ENCODE results near the gene LSM2.

LSM2 gene

DNA sequence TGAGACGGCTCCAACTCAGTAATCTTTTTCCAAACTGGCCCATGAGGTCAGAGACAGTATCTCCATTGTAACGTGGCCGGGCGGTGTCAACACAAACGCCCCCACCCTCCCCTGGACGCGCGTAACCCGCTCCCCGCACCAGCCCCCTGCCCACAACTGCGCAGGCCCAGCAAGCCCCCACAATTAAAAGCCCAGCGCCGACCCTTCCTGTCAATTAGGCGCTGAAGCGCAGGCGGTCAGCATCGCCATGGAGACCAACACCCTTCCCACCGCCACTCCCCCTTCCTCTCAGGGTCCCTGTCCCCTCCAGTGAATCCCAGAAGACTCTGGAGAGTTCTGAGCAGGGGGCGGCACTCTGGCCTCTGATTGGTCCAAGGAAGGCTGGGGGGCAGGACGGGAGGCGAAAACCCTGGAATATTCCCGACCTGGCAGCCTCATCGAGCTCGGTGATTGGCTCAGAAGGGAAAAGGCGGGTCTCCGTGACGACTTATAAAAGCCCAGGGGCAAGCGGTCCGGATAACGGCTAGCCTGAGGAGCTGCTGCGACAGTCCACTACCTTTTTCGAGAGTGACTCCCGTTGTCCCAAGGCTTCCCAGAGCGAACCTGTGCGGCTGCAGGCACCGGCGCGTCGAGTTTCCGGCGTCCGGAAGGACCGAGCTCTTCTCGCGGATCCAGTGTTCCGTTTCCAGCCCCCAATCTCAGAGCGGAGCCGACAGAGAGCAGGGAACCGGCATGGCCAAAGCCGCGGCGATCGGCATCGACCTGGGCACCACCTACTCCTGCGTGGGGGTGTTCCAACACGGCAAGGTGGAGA is 8.5 kb upstream of the LSM2 start, which contains the start of the genes HSPA1A and HSPA1L:
Gene HSPA1A (plus strand): TSS at position 519 of the 814 bp plus-strand sequence. CDS start 214 bp downstream, at position 733.
Gene HSPA1L (minus strand): TSS at position 259 of the 814 bp plus-strand sequence. CDS start 3,311 bp downstream, outside the sequence.
- TF ChIP-seq FOXP2 (optimal IDR thresholded peaks at IDR 0.05; ENCODE audit: borderline replicate concordance, extremely low read depth, extremely low read length, insufficient read depth) (no peak), SIN3A (IDR thresholded peaks at IDR 0.05; ENCODE audit: borderline replicate concordance, insufficient read depth, low read length) (no peak), TAF1 (IDR thresholded peaks at IDR 0.05; ENCODE audit: borderline replicate concordance, insufficient read depth, low read length) (no peak), POLR2AphosphoS5 (IDR thresholded peaks at IDR 0.05; ENCODE audit: low read depth, low read length) (no peak)
- TF ChIP-seq, protein P1, sequence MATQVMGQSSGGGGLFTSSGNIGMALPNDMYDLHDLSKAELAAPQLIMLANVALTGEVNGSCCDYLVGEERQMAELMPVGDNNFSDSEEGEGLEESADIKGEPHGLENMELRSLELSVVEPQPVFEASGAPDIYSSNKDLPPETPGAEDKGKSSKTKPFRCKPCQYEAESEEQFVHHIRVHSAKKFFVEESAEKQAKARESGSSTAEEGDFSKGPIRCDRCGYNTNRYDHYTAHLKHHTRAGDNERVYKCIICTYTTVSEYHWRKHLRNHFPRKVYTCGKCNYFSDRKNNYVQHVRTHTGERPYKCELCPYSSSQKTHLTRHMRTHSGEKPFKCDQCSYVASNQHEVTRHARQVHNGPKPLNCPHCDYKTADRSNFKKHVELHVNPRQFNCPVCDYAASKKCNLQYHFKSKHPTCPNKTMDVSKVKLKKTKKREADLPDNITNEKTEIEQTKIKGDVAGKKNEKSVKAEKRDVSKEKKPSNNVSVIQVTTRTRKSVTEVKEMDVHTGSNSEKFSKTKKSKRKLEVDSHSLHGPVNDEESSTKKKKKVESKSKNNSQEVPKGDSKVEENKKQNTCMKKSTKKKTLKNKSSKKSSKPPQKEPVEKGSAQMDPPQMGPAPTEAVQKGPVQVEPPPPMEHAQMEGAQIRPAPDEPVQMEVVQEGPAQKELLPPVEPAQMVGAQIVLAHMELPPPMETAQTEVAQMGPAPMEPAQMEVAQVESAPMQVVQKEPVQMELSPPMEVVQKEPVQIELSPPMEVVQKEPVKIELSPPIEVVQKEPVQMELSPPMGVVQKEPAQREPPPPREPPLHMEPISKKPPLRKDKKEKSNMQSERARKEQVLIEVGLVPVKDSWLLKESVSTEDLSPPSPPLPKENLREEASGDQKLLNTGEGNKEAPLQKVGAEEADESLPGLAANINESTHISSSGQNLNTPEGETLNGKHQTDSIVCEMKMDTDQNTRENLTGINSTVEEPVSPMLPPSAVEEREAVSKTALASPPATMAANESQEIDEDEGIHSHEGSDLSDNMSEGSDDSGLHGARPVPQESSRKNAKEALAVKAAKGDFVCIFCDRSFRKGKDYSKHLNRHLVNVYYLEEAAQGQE (IDR thresholded peaks at IDR 0.05; ENCODE audit: insufficient read depth in 1 of 2, low read depth in 2 of 2, low read length in 2 of 2): no peak

DNA sequence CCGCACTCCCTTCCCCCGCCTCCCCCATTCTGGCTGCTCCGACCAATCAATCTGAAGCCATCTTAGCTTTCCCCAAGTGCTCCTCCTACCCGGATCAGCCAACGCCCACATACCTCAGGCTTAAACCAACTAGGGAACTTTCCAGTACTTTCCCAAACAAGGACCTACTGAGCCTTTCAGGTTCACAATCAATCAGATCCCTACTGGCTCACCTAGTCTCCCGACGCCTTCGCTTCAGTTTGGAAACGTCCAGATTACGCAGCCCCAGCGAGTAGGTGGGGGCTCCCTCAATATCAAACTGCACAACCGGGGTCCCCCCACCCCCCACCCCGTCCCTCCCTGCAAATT is 7.9 kb upstream of the LSM2 start:
- TF ChIP-seq SIN3A (IDR thresholded peaks at IDR 0.05; ENCODE audit: borderline replicate concordance, insufficient read depth, low read length) (no peak), TAF1 (IDR thresholded peaks at IDR 0.05; ENCODE audit: borderline replicate concordance, insufficient read depth, low read length) (no peak), FOXP2 (optimal IDR thresholded peaks at IDR 0.05; ENCODE audit: borderline replicate concordance, extremely low read depth, extremely low read length, insufficient read depth) (no peak), POLR2AphosphoS5 (IDR thresholded peaks at IDR 0.05; ENCODE audit: low read depth, low read length) (no peak)
- TF ChIP-seq, protein P1 (IDR thresholded peaks at IDR 0.05; ENCODE audit: insufficient read depth in 1 of 2, low read depth in 2 of 2, low read length in 2 of 2): no peak

DNA sequence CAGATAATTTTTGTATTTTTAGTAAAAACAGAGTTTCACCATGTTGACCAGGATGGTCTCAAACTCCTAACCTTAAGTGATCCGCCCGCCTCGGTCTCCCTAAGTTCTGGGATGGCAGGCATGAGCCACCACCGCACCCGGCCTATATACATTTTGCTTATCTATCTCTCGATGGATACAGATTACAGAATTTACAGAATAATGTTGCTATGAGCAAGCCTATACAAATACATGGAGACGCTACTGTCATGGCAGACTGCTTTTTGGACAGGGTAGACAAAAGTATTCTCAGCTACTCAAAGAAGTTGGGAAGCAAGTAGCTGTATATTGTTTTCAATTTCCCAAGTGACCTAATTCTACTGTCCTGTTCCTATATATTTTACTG is 6.7 kb upstream of the LSM2 start:
- TF ChIP-seq, protein P1 (IDR thresholded peaks at IDR 0.05; ENCODE audit: insufficient read depth in 1 of 2, low read depth in 2 of 2, low read length in 2 of 2): no peak
- TF ChIP-seq FOXP2 (optimal IDR thresholded peaks at IDR 0.05; ENCODE audit: borderline replicate concordance, extremely low read depth, extremely low read length, insufficient read depth) (no peak), POLR2AphosphoS5 (IDR thresholded peaks at IDR 0.05; ENCODE audit: low read depth, low read length) (no peak)

GRCh38 chr6:31811645-31812044 is 4.9 kb upstream of the LSM2 start:
- no peak for TF ChIP-seq SIN3A (IDR thresholded peaks at IDR 0.05; ENCODE audit: borderline replicate concordance, insufficient read depth, low read length)

- TF ChIP-seq TAF1 (IDR thresholded peaks at IDR 0.05; ENCODE audit: borderline replicate concordance, insufficient read depth, low read length) (no peak), SIN3A (IDR thresholded peaks at IDR 0.05; ENCODE audit: borderline replicate concordance, insufficient read depth, low read length) (no peak), FOXP2 (optimal IDR thresholded peaks at IDR 0.05; ENCODE audit: borderline replicate concordance, extremely low read depth, extremely low read length, insufficient read depth) (no peak), POLR2AphosphoS5 (IDR thresholded peaks at IDR 0.05; ENCODE audit: low read depth, low read length) (no peak)
- TF ChIP-seq, protein P1 (IDR thresholded peaks at IDR 0.05; ENCODE audit: insufficient read depth in 1 of 2, low read depth in 2 of 2, low read length in 2 of 2): no peak
Observed at GRCh38 chr6:31805939-31806469, 762 bp downstream of the LSM2 start.
